ENCODE results near the gene SMIM14.
A peak's percentile ranks its signal among the peaks of the same experiment; 100 is the strongest.
"Not testable (repeated sequence)": the region's sequence is repeated elsewhere in the genome, so short reads cannot be mapped to it uniquely, and the experiment has no call there.

Gene SMIM14

DNA sequence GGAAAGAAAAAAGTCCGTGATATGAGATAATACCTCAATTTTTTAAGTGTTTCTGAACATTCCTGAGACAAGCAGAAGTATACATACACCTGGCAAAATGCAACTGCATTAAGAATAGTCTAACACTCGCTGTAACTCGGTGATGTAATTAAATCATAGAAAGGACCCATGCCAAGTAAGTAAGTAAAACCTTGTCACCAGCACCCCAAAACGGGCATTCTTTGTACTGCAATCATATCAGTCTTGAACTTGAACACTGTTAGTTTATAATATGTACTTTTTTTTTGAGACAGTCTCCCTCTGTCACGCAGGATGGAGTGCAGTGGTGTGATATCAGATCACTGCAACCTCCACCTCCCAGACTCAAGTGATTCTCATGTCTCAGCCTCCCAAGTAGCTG, 47.4 kb downstream of the SMIM14 start:
- DNase-seq: no peak

DNA sequence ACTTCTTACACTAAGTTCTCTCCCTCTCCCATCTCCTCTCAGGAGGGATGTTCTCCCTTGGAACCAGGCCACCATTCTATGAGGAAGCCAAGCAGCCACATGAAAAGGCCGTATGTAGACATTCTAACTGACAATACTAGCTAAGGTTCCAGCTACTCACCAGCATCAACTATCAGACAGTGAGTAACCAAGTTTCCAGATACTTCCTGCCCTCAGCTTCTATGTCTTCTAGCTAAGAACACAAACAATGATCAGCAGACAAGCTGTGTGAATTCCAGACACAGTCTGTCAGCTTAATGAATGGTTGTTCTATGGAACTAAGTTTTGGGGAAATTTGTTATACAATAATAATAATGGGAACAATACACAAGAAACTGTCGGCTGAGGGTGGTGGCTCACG, 50.8 kb downstream of the SMIM14 start:
- DNase-seq: no peak

DNA sequence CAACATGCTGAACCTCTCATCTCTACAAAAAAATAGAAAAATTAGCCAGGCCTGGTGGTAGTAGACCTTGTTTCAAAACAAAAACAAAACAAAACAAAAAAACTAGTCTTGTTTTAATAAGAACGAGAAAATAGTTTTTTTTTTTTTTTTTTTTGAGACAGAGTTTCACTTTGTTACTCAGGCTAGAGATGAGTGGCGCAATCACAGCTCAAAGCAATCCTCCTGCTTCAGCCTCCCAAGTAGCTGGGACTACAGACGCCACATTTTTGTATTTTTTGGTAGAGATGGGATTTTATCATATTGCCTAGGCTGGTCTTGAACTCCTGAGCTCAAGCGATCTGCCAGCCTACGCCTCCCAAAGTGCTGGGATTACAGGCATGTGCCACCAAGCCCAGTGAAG, 63.7 kb downstream of the SMIM14 start:
- no peak for DNase-seq

DNA sequence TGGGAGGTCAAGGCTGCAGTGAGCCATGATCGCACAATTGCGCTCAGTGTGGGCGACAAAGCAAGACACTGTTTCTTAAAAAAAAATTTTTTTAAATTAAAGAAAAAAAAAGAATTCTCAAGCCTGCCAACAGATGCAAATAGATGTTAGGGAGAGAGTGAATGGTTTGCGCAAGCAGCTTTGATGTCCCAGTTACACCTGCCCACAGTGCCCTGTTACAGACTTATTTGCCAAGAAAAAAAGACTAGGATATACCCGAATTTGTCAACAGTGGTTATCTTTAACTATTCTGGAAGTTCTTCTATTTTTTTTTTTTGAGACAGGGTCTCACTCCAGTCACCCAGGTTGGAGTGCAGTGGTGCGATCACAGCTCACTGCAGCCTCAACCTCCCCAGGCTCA, 67.2 kb downstream of the SMIM14 start:
- DNase-seq: no peak

DNA sequence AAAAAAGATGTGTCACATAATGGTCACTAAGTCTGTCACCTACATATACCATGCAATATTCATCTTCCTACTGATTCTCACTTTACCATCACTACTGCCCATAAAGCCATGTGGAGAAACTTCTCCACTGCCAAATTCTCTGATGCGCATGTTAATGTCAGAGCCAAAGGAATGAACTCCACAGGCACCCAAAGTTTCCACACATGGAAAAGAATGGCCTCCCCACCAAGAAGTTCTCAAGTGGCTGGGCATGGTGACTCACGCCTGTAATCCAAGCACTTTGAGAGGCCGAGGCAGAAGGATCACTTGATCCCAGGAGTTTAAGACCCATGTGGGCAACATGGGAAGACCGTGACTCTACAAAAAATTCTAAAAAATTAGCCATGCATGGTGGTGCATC, 67.6 kb downstream of the SMIM14 start:
- DNase-seq: no peak

DNA sequence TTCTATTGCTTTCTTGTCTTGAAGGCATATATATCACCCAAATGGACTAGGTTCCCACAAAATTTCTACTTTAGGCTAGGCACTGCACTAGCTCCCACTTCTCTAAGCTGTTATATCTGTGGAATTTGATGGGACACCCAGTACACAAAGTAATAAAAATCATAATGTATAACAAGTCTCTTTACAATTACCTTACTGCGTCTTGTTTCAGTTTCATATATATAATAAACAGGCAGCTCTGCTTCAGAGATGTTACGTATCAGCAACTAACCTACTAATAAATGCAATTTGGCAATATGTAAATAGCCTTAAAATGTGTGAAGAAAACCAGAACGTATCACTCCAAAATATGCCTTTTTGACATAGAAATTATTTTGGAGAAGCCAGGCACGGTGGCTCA, 69.5 kb downstream of the SMIM14 start:
- DNase-seq: no peak

DNA sequence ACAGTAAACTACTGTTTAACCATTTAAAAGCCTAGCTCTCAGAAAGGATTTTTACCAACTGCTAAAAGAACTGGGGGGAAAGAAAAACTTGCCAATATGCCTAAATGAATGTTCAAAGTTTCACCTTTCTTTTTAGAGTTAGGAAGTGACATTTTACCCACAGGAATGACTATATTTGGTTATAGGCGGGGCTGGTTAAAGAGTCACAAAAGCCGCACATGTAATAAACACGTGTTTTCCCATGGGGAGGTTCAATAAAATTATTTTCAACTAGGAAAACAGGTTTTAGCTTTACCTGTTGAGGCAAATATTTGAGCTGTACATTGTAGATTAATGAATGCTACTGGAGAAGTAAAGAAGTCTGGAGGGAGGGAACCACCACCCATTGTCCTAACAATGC, 69.9 kb downstream of the SMIM14 start:
- peak; percentile 27 for DNase-seq

DNA sequence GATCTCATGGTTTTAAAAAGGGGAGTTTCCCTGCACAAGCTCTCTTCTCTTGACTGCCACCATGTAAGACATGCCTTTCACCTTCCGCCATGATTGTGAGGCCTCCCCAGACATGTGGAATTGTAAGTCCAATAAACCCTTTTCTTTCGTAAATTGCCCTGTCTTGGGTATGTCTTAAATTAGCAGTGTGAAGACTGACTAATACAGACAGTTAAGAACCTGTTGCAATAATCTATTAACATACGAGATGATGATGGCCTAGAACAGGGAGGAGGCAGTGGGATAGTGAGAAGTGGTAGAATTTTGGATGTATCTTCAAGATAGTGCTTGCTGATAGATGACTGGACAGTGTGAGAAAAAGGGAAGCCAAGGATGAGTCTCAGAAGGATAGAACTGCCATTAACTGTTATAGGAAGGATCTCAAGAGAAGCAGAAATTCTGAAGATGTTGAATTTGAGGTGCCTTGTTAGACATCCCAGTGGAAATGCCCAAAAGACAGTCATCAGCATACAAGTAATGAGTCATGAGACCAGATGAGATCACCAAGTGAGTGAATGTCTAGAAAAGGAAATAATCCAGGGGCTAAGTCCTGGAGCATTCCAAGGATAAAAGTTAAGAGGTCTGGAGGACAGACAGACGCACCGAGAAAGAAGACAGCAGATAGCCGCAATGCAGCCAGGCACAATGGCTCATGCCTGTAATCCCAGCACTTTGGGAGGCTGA, 72.6 kb downstream of the SMIM14 start:
- DNase-seq: no peak

DNA sequence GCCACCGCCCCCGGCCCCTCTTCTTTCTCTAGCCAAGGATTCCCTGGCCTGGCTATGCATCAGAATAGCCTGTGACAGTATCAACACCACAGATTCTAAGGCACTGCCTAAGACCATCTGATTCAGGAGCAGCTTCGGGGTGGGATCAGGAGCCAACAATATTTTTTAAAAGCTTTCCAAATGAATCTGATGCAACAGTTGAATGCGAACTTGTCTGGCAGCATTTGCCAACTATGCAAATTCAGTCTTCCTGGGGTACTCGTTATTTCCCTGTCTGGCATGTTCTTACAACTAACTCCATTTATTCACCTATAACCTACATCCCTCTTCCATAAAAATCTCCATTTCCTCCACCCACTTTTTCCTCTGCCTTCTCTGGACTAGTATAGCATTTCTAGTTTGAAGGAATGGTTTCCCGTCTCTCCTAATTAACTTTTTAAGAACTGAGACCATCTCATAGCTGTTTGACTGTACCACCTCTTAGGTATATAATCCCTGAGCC, 75.3 kb downstream of the SMIM14 start:
- no peak for DNase-seq

DNA sequence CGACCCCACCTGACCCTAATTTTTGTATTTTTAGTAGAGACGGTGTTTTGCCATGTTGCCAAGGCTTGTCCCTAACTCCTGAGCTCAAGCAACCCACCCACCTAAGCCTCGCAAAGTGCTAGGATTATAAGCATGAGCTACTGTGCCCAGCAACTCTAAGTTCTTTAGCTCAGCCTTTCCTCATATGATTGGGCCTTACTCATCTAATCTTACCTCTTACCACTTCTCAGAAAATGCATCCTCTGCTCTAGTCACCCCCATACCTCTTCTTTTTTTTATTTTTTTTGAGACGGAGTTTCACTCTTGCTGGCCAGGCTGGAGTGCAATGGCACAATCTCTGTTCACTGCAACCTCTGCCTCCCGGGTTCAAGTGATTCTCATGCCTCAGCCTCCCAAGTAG, 75.9 kb downstream of the SMIM14 start:
- no peak for DNase-seq

DNA sequence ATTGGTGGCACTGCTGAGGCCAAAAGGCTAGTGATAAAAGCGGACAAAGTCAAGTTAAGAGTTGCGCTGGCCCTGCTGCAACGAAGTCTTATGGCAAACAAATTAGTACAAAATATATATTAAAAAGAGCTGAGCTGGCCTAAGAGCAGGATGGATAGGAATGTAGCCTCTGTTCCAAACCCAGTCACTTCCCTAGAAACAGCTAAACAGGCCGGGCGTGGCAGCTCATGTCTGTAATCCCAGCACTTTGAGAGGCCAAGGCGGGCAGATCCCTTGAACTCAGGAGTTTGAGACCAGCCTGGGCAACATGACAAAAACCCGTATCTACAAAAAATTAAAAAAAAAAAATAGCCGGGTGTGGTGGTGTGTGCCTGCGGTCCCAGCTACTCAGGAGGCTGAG, 79.0 kb downstream of the SMIM14 start:
- DNase-seq: no peak

DNA sequence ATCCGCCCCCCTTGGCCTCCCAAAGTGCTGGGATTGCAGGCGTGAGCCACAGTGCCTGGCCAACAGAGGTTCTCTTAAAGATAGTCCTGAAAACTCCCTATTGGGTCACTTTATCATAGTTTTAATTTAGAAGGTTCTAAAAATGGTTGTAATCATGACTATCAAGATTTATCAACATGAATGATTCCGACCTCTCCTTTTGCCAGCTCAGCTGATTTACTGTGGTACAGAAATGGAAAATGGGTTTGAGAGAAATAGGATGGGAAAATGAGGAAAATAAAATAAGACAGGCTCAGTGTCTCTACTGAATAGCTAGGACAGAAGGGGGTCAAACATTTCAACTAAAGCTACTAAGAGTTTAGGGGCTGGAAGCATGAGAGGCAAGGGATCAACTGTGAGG, 83.2 kb downstream of the SMIM14 start:
- DNase-seq: no peak

DNA sequence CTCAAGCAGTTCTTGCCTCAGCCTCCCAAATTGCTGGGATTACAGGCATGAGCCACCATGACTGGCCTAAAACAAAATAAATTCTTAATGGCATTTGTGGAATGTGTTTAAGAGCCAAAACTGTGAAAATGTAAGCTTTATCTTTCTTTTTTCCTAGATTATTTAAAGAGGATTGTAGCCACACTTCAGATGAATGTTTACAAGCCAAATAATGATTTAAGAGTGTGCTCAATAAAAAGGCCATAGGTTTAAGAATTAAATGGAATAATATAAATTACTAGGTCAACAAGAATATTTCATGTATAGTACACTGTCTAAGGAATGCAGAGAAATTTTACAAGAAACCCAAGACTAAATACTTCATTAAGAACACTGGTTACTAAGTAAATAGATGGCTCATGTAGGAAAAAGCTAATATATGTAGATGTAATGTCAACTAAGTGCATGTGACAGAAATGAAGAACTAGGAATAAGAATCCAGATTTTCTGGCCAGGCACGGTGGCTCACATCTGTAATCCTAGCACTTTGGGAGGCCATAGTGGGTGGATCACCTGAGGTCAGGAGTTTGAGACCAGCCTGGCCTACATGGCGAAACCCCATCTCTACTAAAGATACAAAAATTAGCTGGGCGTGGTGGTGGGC, 90.1 kb downstream of the SMIM14 start:
- no peak for DNase-seq

DNA sequence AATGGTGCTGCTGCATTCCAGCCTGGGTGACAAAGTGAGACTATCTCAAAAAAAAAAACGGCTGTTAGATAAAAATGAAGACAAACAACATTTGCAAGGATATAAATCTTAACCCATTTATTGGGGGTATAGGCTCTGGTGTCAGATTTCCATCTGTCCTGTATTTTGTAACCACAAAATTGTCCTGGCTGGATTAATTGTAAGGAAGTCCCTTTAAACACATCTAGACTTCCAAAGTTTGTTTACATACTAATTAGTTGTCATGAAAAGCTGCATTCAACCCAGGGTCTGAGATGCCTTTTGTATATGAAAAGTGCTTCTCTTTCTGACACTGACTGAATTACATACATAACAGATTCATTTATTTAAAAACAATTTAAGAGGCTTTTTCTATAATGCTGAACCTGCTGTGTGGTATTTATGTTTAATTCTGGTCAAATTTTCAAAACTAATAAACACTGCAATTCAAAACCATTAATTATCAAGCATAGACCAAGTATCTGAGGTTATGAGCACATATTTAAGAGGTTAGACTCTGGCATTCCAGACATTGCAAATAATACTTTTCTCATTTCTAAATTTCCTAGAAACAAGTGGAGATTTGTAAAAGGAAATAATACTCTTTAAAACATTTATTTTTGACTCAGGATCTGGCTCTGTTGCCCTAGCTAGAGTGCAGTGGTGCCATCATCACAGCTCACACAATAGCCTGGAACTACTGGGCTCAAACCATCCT, 93.9 kb downstream of the SMIM14 start:
- DNase-seq: no peak

DNA sequence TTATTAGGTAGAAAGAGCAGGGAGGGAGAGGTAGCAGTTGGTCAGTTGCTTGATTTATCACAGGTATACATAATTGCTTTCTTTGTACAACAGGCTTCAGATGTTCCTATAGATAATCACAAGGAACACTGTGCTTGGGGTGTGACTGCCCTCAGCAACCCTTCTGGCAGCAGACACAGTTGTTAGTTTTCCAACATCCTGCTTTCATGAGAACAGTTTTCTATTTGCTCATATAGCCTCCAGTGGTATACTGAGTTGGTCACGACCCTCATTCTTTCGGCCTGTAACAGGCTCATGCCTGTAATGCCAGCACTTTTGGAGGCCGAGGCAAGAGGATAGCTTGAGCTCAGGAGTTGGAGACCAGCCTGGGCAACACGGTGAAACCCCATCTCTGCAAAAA, 94.6 kb downstream of the SMIM14 start:
- DNase-seq: not testable (repeated sequence)

DNA sequence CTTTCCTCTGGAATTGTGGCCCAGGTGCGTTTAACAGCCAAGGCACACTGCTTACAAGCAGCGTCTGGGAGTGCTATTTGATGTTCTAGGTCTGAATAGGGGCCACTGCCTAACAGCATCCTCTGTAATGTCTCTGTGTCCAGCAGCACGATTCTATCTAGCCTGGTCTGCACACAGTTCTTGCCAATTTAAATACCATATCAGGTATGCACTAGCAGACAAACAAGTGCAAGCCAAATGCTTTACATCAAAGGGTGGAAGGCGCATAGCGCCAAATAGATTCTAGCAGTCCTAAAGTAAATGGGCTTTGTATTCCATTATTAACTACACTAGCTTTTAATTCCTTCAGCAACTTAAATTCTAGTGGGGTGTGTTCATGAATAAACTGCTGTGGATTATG, 95.6 kb downstream of the SMIM14 start:
- DNase-seq: no peak

DNA sequence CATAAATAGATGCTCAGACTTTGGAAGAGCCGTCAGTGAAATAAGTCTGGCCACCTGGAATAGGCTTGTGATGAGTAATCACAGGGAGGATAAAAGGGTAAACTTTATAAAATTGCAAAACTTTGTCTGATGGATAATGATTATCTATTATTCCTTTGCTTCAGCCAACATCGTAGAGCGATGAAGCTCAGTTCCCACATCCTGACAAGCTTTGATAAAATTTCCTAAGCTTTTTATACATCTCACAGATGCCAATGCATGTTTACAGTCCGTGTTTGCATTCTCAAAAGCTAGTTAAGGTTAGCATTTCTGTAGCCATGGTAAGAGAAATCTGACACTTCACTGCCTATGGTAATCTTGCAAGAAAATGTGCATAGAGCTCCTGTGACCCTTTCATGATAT, 96.1 kb downstream of the SMIM14 start:
- no peak for DNase-seq

DNA sequence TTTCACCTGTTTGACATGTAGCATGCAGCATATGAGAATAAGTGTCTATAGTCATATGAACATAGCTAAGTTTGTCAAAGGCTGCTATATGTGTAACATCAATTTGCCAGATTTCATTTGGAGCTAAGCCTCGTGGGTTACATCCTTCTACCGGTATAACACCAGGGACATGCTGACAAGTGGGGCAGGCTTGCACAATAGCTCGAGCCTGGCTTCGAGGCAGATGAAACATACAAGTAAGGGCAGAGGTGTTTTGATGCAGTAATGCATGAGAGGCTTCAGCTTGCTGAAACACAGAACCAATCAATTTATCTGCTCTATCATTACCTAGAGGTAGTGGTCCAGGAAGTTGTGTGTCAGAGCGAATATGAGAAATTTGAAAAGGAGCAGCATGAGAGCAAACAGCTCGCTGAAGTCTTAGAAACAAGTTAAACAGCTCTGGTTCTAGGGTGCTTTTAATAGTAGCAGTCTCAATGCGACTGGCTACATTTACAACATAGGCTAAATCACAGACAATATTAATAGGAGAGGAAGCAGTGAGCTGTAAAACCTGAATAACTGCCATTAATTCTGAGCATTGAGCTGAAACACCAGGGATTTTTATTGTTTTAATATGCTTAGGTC, 96.6 kb downstream of the SMIM14 start:
- no peak for DNase-seq

DNA sequence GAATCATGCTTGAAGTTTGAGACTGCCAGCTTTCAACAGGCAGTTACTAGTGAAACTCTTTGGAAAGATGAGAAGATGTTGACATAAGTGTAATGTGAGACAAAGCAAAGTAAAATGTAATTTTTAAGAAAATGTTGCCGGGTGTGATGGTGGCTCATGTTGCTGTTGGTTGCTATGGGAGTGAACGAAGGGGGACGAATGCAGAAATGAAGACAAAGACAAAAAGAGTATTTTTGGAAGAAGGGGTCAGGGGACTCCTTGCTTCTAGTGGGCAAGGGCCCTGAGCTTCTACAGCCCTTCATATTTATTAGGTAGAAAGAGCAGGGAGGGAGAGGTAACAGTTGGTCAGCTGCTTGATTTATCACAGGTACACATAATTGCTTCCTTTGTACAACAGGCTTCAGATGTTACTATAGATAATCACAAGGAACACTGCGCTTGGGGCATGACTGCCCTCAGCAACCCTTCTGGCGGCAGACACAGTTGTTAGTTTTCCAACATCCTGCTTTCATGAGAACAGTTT, 99.5 kb downstream of the SMIM14 start:
- no peak for DNase-seq

DNA sequence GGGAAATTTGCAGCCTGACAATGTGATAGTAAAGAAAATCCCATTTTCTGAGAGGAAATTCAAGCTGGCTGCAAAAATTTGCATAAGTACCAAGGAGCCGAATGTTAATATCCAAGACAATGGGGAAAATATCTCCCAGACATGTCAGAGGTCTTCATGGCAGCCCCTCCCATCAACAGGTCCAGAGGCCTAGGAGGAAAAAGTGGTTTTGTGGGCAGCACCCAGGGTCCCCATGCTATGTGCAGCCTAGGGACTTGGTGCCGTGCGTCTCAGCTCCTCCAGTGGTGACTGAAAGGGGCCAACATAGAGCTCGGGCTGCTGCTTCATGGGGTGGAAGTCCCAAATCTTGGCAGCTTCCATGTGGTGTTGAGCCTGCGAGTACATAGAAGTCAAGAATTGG, 105.1 kb downstream of the SMIM14 start:
- no peak for DNase-seq

DNA sequence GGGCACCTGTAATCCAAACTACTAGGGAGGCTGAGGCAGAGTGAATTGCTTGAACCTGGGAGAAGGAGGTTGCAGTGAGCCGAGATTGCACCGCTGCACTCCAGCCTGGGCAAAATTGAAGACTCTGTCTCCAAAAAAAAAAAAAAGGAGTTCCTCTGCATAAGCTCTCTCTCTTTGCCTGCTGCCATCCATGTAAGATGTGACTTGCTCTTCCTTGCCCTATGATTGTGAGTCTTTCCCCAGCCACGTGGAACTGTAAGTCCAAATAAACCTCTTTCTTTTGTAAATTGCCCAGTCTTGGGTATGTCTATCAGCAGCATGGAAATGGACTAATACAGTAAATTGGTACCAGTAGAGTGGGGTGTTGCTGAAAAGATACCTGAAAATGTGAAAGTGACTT, 106.4 kb downstream of the SMIM14 start:
- DNase-seq: not testable (repeated sequence)

DNA sequence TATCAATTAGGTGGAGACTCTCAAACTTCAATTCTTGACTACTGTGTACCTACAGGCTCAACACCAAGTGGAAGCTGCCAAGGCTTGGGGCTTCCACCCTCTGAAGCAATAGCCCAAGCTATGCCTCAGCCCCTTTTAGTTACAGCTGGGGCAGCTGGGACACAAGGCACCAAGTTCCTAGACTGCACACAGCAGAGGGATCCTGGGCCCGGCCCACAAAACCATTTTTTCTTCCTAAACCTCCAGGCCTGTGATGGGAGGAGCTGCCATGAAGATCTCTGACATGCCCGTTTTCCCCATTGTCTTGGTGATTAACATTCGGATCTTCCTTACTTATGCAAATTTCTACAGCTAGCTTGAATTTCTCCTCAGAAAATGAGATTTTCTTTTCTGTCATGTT, 108.0 kb downstream of the SMIM14 start:
- DNase-seq: no peak

DNA sequence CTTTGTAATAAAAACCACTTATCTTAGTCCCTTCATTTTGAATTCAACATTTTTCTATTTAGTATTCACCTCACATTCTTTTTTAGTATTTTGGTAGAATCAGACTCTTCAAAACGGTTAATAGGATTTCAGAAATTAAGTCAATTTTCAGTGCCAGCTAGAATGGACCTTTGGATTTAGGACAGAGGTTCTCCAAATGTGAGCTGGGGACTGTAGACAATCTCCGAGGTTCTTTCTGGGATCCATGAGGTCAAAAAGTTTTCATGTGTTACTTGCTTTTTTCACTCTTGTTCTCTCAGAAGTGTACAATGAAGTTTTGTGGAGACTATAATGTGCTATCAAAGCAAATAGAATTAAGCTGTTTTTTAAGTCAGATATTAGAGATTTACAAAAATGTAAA, 109.1 kb downstream of the SMIM14 start:
- no peak for DNase-seq
